ENCODE data around the gene SEC24D.

SEC24D gene

GRCh38 chr4:118742050-118742449 is 93.9 kb downstream of the SEC24D start:
- ATAC-seq = no peak
- H3K9me3 Mint-ChIP-seq = no peaks in the 10 kb centered on the region
- H3K27me3 Mint-ChIP-seq = no peaks in the 10 kb centered on the region
- no peaks in the 10 kb centered on the region for H3K4me1 Mint-ChIP-seq
- peaks cover 32% of the 10 kb centered on the region for H3K36me3 Mint-ChIP-seq
- no peak overlapping the region for H3K4me3 Mint-ChIP-seq
- H3K27ac Mint-ChIP-seq = no peak overlapping the region

DNA sequence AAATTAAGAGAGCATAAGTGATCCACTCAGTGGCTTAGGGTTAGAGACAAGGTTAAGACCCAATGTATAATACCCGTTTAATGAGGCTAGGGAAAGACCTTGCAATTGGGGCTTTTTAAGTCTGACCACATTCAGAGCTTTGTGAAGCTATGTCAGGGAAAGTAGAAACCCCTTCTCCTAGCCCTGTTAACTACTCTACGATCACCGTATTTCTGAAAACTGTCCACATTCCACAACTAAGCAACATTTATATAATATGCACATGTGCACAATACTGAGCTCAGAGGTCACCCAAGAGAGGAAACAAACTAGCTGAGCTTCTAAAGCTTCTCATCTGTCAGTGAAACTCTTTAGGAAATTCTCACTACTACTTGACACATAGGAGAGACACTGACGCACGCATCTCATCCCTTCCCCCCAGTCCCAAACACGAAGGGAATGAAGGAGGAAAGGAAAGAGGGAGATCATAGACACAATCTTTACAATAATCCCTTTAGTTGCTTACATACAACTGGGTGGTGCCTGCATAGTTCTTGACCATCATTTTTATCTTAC is 94.5 kb downstream of the SEC24D start:
- Mint-ChIP-seq H3K4me1 (no peaks in the 10 kb centered on the region), H3K36me3 (peaks cover 32% of the 10 kb centered on the region), H3K27ac (no peak overlapping the region), H3K9me3 (no peaks in the 10 kb centered on the region), H3K4me3 (no peak overlapping the region), H3K27me3 (no peaks in the 10 kb centered on the region)
- ATAC-seq = no peak

DNA sequence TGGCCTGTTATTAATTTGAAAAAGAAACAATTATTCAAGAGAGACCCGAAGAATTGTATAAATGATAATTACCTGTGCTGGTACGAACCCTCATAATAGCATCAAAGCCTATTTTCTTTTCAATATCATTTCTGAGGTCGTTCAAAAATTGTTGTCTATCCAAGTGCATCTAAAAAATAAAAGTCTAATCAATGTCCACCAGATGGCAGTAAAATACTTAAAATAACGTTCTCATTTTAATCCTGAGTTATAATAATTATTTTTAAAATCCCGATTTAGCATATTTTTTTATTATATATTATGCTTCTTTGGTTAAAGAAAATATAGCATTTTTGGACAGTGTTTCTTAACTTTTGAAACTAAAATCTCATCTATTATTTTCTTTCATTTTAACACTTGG is 95.1 kb downstream of the SEC24D start:
- Mint-ChIP-seq H3K4me1 (no peaks in the 10 kb centered on the region), H3K27ac (no peak overlapping the region), H3K27me3 (no peaks in the 10 kb centered on the region), H3K36me3 (peaks cover 37% of the 10 kb centered on the region), H3K9me3 (no peaks in the 10 kb centered on the region), H3K4me3 (no peak overlapping the region)
- no peak for ATAC-seq

GRCh38 chr4:118739022-118739713 is 96.8 kb downstream of the SEC24D start:
- Mint-ChIP-seq H3K27ac (no peak overlapping the region), H3K4me1 (no peaks in the 10 kb centered on the region), H3K36me3 (peaks cover 34% of the 10 kb centered on the region), H3K27me3 (no peaks in the 10 kb centered on the region), H3K4me3 (no peak overlapping the region), H3K9me3 (no peaks in the 10 kb centered on the region)
- no peak for ATAC-seq

DNA sequence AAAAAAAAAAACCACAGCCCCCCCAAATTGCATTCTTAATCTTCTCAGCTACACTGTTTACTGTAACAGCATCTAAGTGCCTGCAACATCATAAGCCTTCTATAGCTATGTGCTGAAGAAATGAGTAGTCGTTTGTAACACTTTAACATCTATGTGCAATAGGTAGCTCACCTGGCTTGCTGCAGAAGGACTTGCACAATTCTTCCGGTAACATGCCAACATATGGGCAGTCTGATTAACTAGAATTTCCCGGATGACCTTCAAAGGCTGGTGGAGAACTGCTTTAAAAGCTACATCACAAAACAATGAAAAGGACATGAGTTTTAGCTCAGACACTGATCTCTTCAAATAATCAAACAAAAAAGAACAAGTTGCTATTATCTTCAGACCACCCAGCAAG is 97.8 kb downstream of the SEC24D start:
- H3K27ac Mint-ChIP-seq = no peak overlapping the region
- peaks cover 33% of the 10 kb centered on the region for H3K36me3 Mint-ChIP-seq
- H3K4me3 Mint-ChIP-seq = no peak overlapping the region
- H3K27me3 Mint-ChIP-seq = no peaks in the 10 kb centered on the region
- no peaks in the 10 kb centered on the region for H3K4me1 Mint-ChIP-seq
- no peaks in the 10 kb centered on the region for H3K9me3 Mint-ChIP-seq
- ATAC-seq = no peak

DNA sequence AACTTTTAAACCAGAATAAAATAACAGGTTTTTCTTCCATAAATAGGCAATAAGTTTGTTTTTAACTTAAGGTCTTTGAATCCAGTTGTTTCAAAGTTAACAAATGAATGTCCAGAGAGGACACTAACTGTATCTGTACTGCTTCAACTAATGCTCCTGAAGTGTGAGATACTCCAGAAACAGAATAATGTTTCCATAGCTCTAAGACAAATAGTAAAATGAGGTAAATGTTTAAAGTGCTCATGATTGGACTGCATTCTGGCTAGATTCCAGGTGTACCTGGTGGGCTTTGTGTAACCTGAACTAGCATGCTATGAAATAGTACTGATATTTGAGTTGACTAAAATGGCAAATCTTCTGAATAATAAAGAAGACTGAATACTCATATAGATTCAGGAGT is 99.0 kb downstream of the SEC24D start:
- H3K4me3 Mint-ChIP-seq = no peak overlapping the region
- no peaks in the 10 kb centered on the region for H3K9me3 Mint-ChIP-seq
- H3K27me3 Mint-ChIP-seq = no peaks in the 10 kb centered on the region
- H3K36me3 Mint-ChIP-seq = peaks cover 35% of the 10 kb centered on the region
- no peak overlapping the region for H3K27ac Mint-ChIP-seq
- H3K4me1 Mint-ChIP-seq = no peaks in the 10 kb centered on the region
- no peak for ATAC-seq

- no peak for ATAC-seq
- peaks cover 48% of the 10 kb centered on the region for H3K36me3 Mint-ChIP-seq
- H3K27ac Mint-ChIP-seq = no peak overlapping the region
- no peaks in the 10 kb centered on the region for H3K9me3 Mint-ChIP-seq
- no peaks in the 10 kb centered on the region for H3K4me1 Mint-ChIP-seq
- no peaks in the 10 kb centered on the region for H3K27me3 Mint-ChIP-seq
- no peak overlapping the region for H3K4me3 Mint-ChIP-seq
These were observed 101.3 kb downstream of the SEC24D start for GRCh38 chr4:118734491-118735205.

GRCh38 chr4:118732591-118733330 is 103.2 kb downstream of the SEC24D start:
- Mint-ChIP-seq H3K9me3 (no peaks in the 10 kb centered on the region), H3K27ac (no peak overlapping the region), H3K4me1 (no peaks in the 10 kb centered on the region), H3K36me3 (peaks cover 46% of the 10 kb centered on the region), H3K27me3 (no peaks in the 10 kb centered on the region), H3K4me3 (no peak overlapping the region)
- ATAC-seq = no peak

DNA sequence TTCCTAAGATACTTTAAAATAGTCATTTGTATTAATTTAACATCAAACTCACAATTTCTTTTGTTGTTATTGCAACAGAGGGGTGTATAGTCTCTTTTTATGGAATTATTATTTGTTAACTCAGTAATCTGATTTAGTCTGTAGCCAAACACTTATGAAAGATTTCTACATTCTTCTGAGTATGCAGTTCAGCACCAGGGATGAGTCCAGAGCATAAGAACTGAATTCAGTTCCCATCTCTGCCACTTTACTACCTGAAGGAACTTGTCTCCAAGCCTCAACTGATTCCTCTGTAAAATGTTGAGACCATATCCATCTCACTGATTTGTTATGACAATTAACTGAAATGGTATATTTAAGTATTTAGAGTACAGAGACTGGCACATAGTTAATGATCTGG is 105.2 kb downstream of the SEC24D start:
- Mint-ChIP-seq H3K36me3 (peaks cover 54% of the 10 kb centered on the region), H3K4me3 (no peak overlapping the region), H3K4me1 (no peaks in the 10 kb centered on the region), H3K27ac (no peak overlapping the region), H3K9me3 (no peaks in the 10 kb centered on the region), H3K27me3 (no peaks in the 10 kb centered on the region)
- ATAC-seq = no peak

DNA sequence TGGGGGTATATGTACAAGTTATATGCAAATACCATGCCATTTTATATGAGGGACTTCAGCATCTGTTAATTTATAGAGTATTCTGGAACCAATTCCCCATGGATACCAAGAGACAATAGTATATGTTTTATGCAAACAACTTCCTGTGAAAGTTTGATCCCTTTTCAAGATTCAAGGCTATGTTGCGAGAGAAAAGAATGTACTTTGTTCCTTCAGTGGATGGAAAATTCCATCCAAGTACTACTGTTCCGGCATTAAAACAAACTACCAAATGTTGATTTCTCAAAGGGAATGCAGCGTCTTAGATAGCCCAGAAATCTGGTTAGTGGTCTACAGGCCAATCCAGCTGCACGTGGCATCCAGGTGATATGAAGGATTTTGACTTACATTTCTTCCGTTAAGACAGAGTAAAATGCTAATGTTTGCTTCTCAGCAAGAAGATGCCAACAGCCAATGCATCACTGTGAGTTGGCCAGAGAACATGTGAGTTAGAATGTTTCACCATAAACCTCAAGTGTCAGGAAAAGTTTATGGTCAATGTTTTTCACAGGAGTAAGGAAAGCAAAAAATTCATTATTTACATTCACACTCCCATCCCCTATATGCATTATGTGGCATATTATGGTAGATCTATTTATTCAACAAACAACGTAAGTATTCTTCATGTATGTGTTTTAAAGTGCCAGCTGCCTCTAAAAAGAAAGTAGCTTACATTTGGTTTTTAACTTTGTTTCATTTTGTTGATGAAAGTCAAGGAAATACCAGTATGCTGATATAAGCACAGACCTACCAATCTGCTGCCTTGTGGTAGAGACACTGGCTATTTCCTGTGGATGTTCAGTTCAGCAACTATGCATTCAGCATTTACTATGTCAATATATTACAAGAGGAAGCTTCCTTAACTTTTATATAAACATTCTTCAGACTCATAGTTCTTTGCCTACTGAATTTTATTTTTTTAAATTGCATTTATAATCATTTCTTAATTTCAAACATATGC is 106.3 kb downstream of the SEC24D start:
- no peak overlapping the region for H3K27ac Mint-ChIP-seq
- no peak for ATAC-seq
- peaks cover 51% of the 10 kb centered on the region for H3K36me3 Mint-ChIP-seq
- H3K4me3 Mint-ChIP-seq = no peak overlapping the region
- H3K27me3 Mint-ChIP-seq = no peaks in the 10 kb centered on the region
- H3K9me3 Mint-ChIP-seq = no peaks in the 10 kb centered on the region
- H3K4me1 Mint-ChIP-seq = no peaks in the 10 kb centered on the region

DNA sequence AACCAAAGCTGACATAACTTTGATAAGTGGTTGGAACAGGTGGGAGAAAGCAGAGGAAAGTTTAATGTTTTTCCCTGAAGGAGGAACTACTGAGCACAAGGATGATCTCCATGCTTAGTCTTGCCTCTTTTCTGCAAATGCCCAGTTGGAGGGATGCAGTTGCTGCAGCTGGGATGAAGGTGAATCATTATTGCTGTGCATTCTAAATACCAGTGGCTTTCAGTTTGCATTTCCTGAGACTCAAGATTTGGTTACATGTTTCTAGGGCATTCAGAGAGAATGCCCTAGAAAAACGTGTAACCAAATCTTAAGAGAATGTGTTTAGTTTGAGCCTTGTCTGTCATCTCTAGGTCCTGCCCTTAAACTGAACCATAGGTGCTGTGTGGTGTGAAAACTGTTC is 108.6 kb downstream of the SEC24D start:
- no peak for ATAC-seq
- Mint-ChIP-seq H3K36me3 (peaks cover 48% of the 10 kb centered on the region), H3K27ac (no peak overlapping the region), H3K4me3 (no peak overlapping the region), H3K4me1 (no peaks in the 10 kb centered on the region), H3K9me3 (no peaks in the 10 kb centered on the region), H3K27me3 (no peaks in the 10 kb centered on the region)

- no peak for ATAC-seq
- H3K4me3 Mint-ChIP-seq = no peak overlapping the region
- H3K27me3 Mint-ChIP-seq = no peaks in the 10 kb centered on the region
- no peaks in the 10 kb centered on the region for H3K4me1 Mint-ChIP-seq
- H3K36me3 Mint-ChIP-seq = peaks cover 35% of the 10 kb centered on the region
- no peak overlapping the region for H3K27ac Mint-ChIP-seq
- H3K9me3 Mint-ChIP-seq = no peaks in the 10 kb centered on the region
These were observed 112.6 kb downstream of the SEC24D start for GRCh38 chr4:118723369-118723768.

GRCh38 chr4:118721752-118722151 is 114.2 kb downstream of the SEC24D start:
- Mint-ChIP-seq H3K9me3 (no peaks in the 10 kb centered on the region), H3K27me3 (no peaks in the 10 kb centered on the region), H3K36me3 (peaks cover 33% of the 10 kb centered on the region), H3K4me1 (no peaks in the 10 kb centered on the region), H3K27ac (no peak overlapping the region), H3K4me3 (no peak overlapping the region)
- no peak for ATAC-seq

- H3K4me1 Mint-ChIP-seq = no peaks in the 10 kb centered on the region
- no peak overlapping the region for H3K4me3 Mint-ChIP-seq
- H3K27me3 Mint-ChIP-seq = no peaks in the 10 kb centered on the region
- ATAC-seq = no peak
- no peaks in the 10 kb centered on the region for H3K9me3 Mint-ChIP-seq
- H3K27ac Mint-ChIP-seq = no peak overlapping the region
- peaks cover 17% of the 10 kb centered on the region for H3K36me3 Mint-ChIP-seq
These were observed 117.3 kb downstream of the SEC24D start for GRCh38 chr4:118718511-118719170.
